Measurements from ENCODE around the gene LRRC34.

The LRRC34 gene

GRCh38 chr3:169764882-169765612 is 47.7 kb downstream of the LRRC34 start, which contains the start of gene TERC:
Gene TERC, minus strand, starts transcription at chr3:169765060.
- TF ChIP-seq CTCF (conservative IDR thresholded peaks at IDR 0.05; ENCODE audit: low read length), result no peak
- peak; percentile 91 for DNase-seq (ENCODE audit: low read depth)
- peak within 1 kb of the TSS; percentile 93 for H3K4me3 ChIP-seq (ENCODE audit: low read length)

GRCh38 chr3:169764312-169764881 is 48.3 kb downstream of the LRRC34 start:
- no peak for TF ChIP-seq CTCF (conservative IDR thresholded peaks at IDR 0.05; ENCODE audit: low read length)
- peak; percentile 52 for DNase-seq (ENCODE audit: low read depth)
- peak overlapping the region; percentile 93 for H3K4me3 ChIP-seq (ENCODE audit: low read length)

GRCh38 chr3:169760479-169760878 is 52.2 kb downstream of the LRRC34 start:
- H3K4me3 ChIP-seq (ENCODE audit: low read length), result no peak overlapping the region
- TF ChIP-seq CTCF (conservative IDR thresholded peaks at IDR 0.05; ENCODE audit: low read length), result no peak

GRCh38 chr3:169759256-169759655 is 53.4 kb downstream of the LRRC34 start:
- DNase-seq (ENCODE audit: low read depth), result peak; percentile 38
- no peak overlapping the region for H3K4me3 ChIP-seq (ENCODE audit: low read length)
- TF ChIP-seq CTCF (conservative IDR thresholded peaks at IDR 0.05; ENCODE audit: low read length), result no peak

More at GRCh38 chr3:169760479-169760878, 52.2 kb downstream of the LRRC34 start:
- peak; percentile 29 for DNase-seq (ENCODE audit: low read depth)

GRCh38 chr3:169758359-169758994 is 54.2 kb downstream of the LRRC34 start:
- H3K4me3 ChIP-seq (ENCODE audit: low read length), result no peak overlapping the region
- no peak for TF ChIP-seq CTCF (conservative IDR thresholded peaks at IDR 0.05; ENCODE audit: low read length)
- no peak for DNase-seq (ENCODE audit: low read depth)

GRCh38 chr3:169755488-169755887 is 57.2 kb downstream of the LRRC34 start:
- TF ChIP-seq CTCF (conservative IDR thresholded peaks at IDR 0.05; ENCODE audit: low read length), result no peak
- no peak for DNase-seq (ENCODE audit: low read depth)
- no peak overlapping the region for H3K4me3 ChIP-seq (ENCODE audit: low read length)

Data from AG10803 (cell line).